GM12878 (cell line): ENCODE results near the gene PSMD13. TPM values are rescaled to one million over a fixed set of nuclear protein-coding genes. Genes with fewer than 3 reads are reported as not detected.

ENCODE experiments used
- ATAC-seq: fragments of 200-7000 bp; cut with Tn5 transposase; 3 replicates; pipeline ENCODE4 v1.9.1; 2020; ENCODE audit warnings: mild to moderate bottlenecking, moderate library complexity
- BruUV-seq: library from RNA; stranded (reverse); fragments of 400-500 nt; replicated peaks from 2 replicates; lab custom pipeline; 2021; lab: Mats Ljungman, UMichigan
- CTCF ChIA-PET: fragments of 300-600 bp; sonication (Branson Sonifier 250); formaldehyde crosslinking; extraction: SDS; loops from one replicate; lab custom pipeline; 2021; ENCODE audit warnings: inconsistent platforms; lab: Yijun Ruan, JAX
- POLR2A ChIA-PET: fragments of 350-600 bp; formaldehyde crosslinking; extraction: SDS; loops from one replicate; lab custom pipeline; 2021; ENCODE audit warnings: inconsistent platforms; lab: Charles Lee
- RAD21 ChIA-PET: fragments of 300-600 bp; sonication (Branson Sonifier 250); formaldehyde crosslinking; loops from one replicate; lab custom pipeline; 2023; ENCODE audit warnings: antibody characterized with exemption; ENCODE audit not compliant: unreplicated experiment; lab: Charles Lee
- SMC1A ChIA-PET: fragments of 300-600 bp; sonication (Branson Sonifier 250); formaldehyde crosslinking; loops from one replicate; lab custom pipeline; 2023; ENCODE audit not compliant: unreplicated experiment, uncharacterized antibody; lab: Charles Lee
- DNase-seq: peaks from one replicate; pipeline ENCODE4 v3.0.0-alpha.2; 2011; ENCODE audit warnings: low read depth, low spot score
- FAIRE-seq: peaks from 3 replicates; lab custom pipeline; 2011; peaks lifted over from hg19 to GRCh38; lab: Jason Lieb, UNC
- H2AFZ ChIP-seq: 2 replicates; pipeline ENCODE4 v1.6.0; 2011; ENCODE audit warnings: low read depth, low read length, control low read depth; ENCODE audit not compliant: control insufficient read depth
- H3K27ac ChIP-seq: 2 replicates; pipeline ENCODE4 v1.5.1; 2011; ENCODE audit warnings: control low read depth; ENCODE audit not compliant: control insufficient read depth, insufficient read depth
- H3K27me3 ChIP-seq, 2 experiments: replicated peaks in 1 of 2; 2 replicates each; pipeline versions ENCODE4 v1.6.0 to v1.6.1; 2011; ENCODE audit warnings: low read length in 1 of 2; ENCODE audit not compliant: control insufficient read depth in 2 of 2, insufficient read depth in 2 of 2
- H3K36me3 ChIP-seq, 2 experiments: 2 replicates each; pipeline ENCODE4 v1.5.1; 2011; ENCODE audit warnings: low read length in 1 of 2; ENCODE audit not compliant: control insufficient read depth in 2 of 2, insufficient read depth in 2 of 2
- H3K4me1 ChIP-seq: 2 replicates; pipeline ENCODE4 v1.6.1; 2011; ENCODE audit warnings: mild to moderate bottlenecking, low read length, moderate library complexity, mixed read lengths; ENCODE audit not compliant: control insufficient read depth, insufficient read depth
- H3K4me2 ChIP-seq: 2 replicates; pipeline ENCODE4 v1.6.0; 2011; ENCODE audit warnings: control low read depth; ENCODE audit not compliant: control insufficient read depth, insufficient read depth
- H3K4me3 ChIP-seq: fragments of 200-600 bp; sonication (generic); 2 replicates; pipeline ENCODE4 v1.5.1; 2016
- H3K79me2 ChIP-seq: 2 replicates; pipeline ENCODE4 v1.6.0; 2011; ENCODE audit warnings: low read length; ENCODE audit not compliant: control insufficient read depth, insufficient read depth
- H3K9ac ChIP-seq: 2 replicates; pipeline ENCODE4 v1.8.0; 2011; ENCODE audit warnings: low read length, control low read depth, mixed read lengths; ENCODE audit not compliant: control insufficient read depth, insufficient read depth
- H3K9me3 ChIP-seq: replicated peaks from 3 replicates; pipeline ENCODE4 v1.5.1; 2011; ENCODE audit warnings: mild to moderate bottlenecking, low read length; ENCODE audit not compliant: control insufficient read depth, insufficient read depth
- H4K20me1 ChIP-seq: 2 replicates; pipeline ENCODE4 v1.6.0; 2011; ENCODE audit not compliant: control insufficient read depth, insufficient read depth
- BRCA1 ChIP-seq: IDR thresholded peaks from 2 replicates; pipeline ENCODE4 v1.6.1; 2011; ENCODE audit warnings: low read depth, low read length, improper control_type of control experiment
- CHD2 ChIP-seq: IDR thresholded peaks from 2 replicates; pipeline ENCODE4 v1.6.1; 2011; ENCODE audit warnings: low read depth, low read length, improper control_type of control experiment, borderline replicate concordance
- IRF4 ChIP-seq: IDR thresholded peaks from 2 replicates; pipeline ENCODE4 v1.6.1; 2011; ENCODE audit warnings: low read depth, low read length
- NFIC ChIP-seq: IDR thresholded peaks from 2 replicates; pipeline ENCODE4 v1.6.1; 2012; ENCODE audit warnings: low read depth, mild to moderate bottlenecking, inconsistent platforms, low read length, moderate library complexity
- NR2F1 ChIP-seq: fragments of 450-650 bp; conservative IDR thresholded peaks from 2 replicates; pipeline ENCODE4 v1.6.1; 2017; ENCODE audit warnings: mild to moderate bottlenecking
- POLR2AphosphoS2 ChIP-seq: IDR thresholded peaks from 2 replicates; pipeline ENCODE4 v1.6.1; 2011; ENCODE audit warnings: low read depth, mild to moderate bottlenecking, low read length, improper control_type of control experiment, moderate library complexity
- RELA ChIP-seq: fragments of 450-650 bp; IDR thresholded peaks from 2 replicates; pipeline ENCODE4 v1.8.0; 2014; ENCODE audit warnings: borderline replicate concordance; ENCODE audit not compliant: partially characterized antibody
- SMC3 ChIP-seq: IDR thresholded peaks from 2 replicates; pipeline ENCODE4 v1.6.1; 2011; ENCODE audit warnings: low read length, improper control_type of control experiment, borderline replicate concordance
- SRF ChIP-seq, 2 experiments: IDR thresholded peaks; 2 replicates each; pipeline ENCODE4 v1.6.1; 2011; ENCODE audit warnings: low read depth in 2 of 2, low read length in 2 of 2, mild to moderate bottlenecking in 1 of 2, moderate library complexity in 1 of 2
- USF1 ChIP-seq: IDR thresholded peaks from 2 replicates; pipeline ENCODE4 v1.6.1; 2011; ENCODE audit warnings: borderline replicate concordance, low read depth, mild to moderate bottlenecking, moderate library complexity, mixed read lengths, low read length; ENCODE audit not compliant: insufficient read depth; ENCODE audit errors: extremely low read length
- ZBED1 ChIP-seq: IDR thresholded peaks from 2 replicates; pipeline ENCODE4 v1.6.1; 2016; ENCODE audit warnings: borderline replicate concordance
- ZBTB11 ChIP-seq: fragments of 450-650 bp; formaldehyde crosslinking; IDR thresholded peaks from 2 replicates; pipeline ENCODE4 v1.5.0; 2022; ENCODE audit warnings: mild to moderate bottlenecking, missing genetic modification characterization
- ZNF217 ChIP-seq: fragments of 450-650 bp; IDR thresholded peaks from 2 replicates; pipeline ENCODE4 v1.6.1; 2017; ENCODE audit warnings: antibody characterized with exemption, mild to moderate bottlenecking
- ZNF592 ChIP-seq: fragments of 450-650 bp; IDR thresholded peaks from 2 replicates; pipeline ENCODE4 v1.6.1; 2017; ENCODE audit warnings: mild to moderate bottlenecking, moderate library complexity
- WGBS: methylation state at CpG from one replicate; pipeline ENCODE4 v1.1.6; 2016; ENCODE audit warnings: low lambda C conversion rate; ENCODE audit not compliant: insufficient replicate concordance, insufficient coverage; ENCODE audit errors: missing lambda C conversion rate; 5-methylcytosine and 5-hydroxymethylcytosine counted together
- in situ Hi-C: fragments of 300-500 bp; cut with MboI; formaldehyde crosslinking; loops from 9 replicates; pipeline ENCODE4 v1.14.3; 2018; ENCODE audit warnings: mixed read lengths
- intact Hi-C: fragments of 100-400 bp; cut with micrococcal nuclease; formaldehyde crosslinking; loops from one replicate; pipeline ENCODE4 v1.14.2; 2022; ENCODE audit not compliant: unreplicated experiment
- polyA plus RNA-seq, 11 experiments: library from polyadenylated mRNA; depleted of rRNA in 4 of 11; unstranded in 6 of 11; stranded (reverse) in 5 of 11; fragments of >200 nt; fragmentation: Nextera tagmentation in 4 of 11; fragmentation: Illumina TruSeq in 1 of 11; extraction: Ambion mirVana in 4 of 11; extraction: Trizol in 1 of 11; gene quantifications; 1 replicate in 1 of 11; 2 replicates in 10 of 11; pipeline versions ENCODE4 v1.2.1 to v1.2.3, GENCODE V29; 2011 to 2016; ENCODE audit warnings: inconsistent platforms in 2 of 11, missing spikeins in 2 of 11, low read depth in 1 of 11
- total RNA-seq, 4 experiments: library from RNA; depleted of rRNA in 3 of 4; stranded (reverse); fragments of >200 nt in 3 of 4; fragmentation: Illumina TruSeq in 1 of 4; extraction: Trizol in 1 of 4; gene quantifications; 2 replicates each; pipeline versions ENCODE4 v1.2.1 to v1.2.3, GENCODE V29; 2013 to 2021

Gene PSMD13
- total and polyA plus RNA-seq, 10 of the 15 experiments (the other 5 are each of a cell fraction or from before 2014, with no cell fraction given), result 141 to 303 (median 177) TPM

GRCh38 chr11:235609-235996, 1.2 kb upstream of the PSMD13 start:
- ATAC-seq, result peak; percentile 32
- Histone ChIP-seq H3K9me3 (no peaks in the 10 kb centered on the region), H3K4me1 (no peaks in the 10 kb centered on the region), H3K27ac (peak overlapping the region; percentile 71), H3K9ac (peak overlapping the region; percentile 86), H4K20me1 (no peaks in the 10 kb centered on the region), H2AFZ (peak overlapping the region; percentile 90), H3K27me3 (no peaks in the 10 kb centered on the region), H3K36me3 (0 out of 4 replicates have a peak, but pooled peaks cover 0 to 10% of the 10 kb centered on the region in 2 experiments), H3K79me2 (peaks cover 38% of the 10 kb centered on the region), H3K4me2 (peak overlapping the region; percentile 98), H3K4me3 (peak overlapping the region; percentile 80)
- ChIA-PET SMC1A (interaction anchor here (0.6 to 1.3 kb wide), 4 partner anchors 15 to 278 kb away, joined by 3 to 4 read pairs (median 3); no protein-coding TSS in a partner anchor), RAD21 (interaction anchor here (1.3 to 1.9 kb wide), 2 partner anchors 28 to 69 kb away, joined by 3 to 6 read pairs; partner anchors contain the start of genes BET1L and RIC8A), POLR2A (interaction anchor here (1.1 to 2.6 kb wide), 3 partner anchors 16 to 117 kb away, joined by 3 to 12 read pairs (median 4); partner anchors contain the start of genes BET1L and RIC8A), CTCF (interaction anchor here (0.8 to 1.4 kb wide), 4 partner anchors 15 to 73 kb away, joined by 3 to 4 read pairs (median 4); partner anchors contain the start of gene BET1L)
- FAIRE-seq, result peak; percentile 61
- in situ Hi-C loops (no loop called here), intact Hi-C loops (no loop called here)
- WGBS, result 1% methylated on average over 13 of the region's 13 CpGs
- no TSS peak for BruUV-seq
- no peak for DNase-seq
- TF ChIP-seq SRF (IDR thresholded peaks at IDR 0.05; ENCODE audit: low read depth in 2 of 2, low read length in 2 of 2) (no peak), RELA (no peak), BRCA1 (no peak), ZNF217 (no peak), IRF4 (no peak), ZBTB11 (no peak), USF1 (no peak), POLR2AphosphoS2 (no peak), CHD2 (no peak), ZNF592 (no peak), NR2F1 (no peak), ZBED1 (no peak), SMC3 (no peak), NFIC (no peak)
